ENCODE results near the gene GEN1. TPM values are rescaled to one million over a fixed set of nuclear protein-coding genes. Genes with fewer than 3 reads are reported as not detected.
"Not testable (repeated sequence)": the region's sequence is repeated elsewhere in the genome, so short reads cannot be mapped to it uniquely, and the experiment has no call there.

The GEN1 gene
- total RNA-seq, 1 donor from 2014 or later: 44.4 TPM

GRCh38 chr2:17821080-17821479 is 67.1 kb downstream of the GEN1 start:
- TF ChIP-seq CTCF (IDR thresholded peaks at IDR 0.05; ENCODE audit: partially characterized antibody, unreplicated experiment): no peak
- DNase-seq: no peak
- H3K36me3 Mint-ChIP-seq (ENCODE audit: unreplicated experiment): no peaks in the 10 kb centered on the region

GRCh38 chr2:17821535-17822444 is 67.9 kb downstream of the GEN1 start:
- Mint-ChIP-seq H3K4me3 (ENCODE audit: unreplicated experiment) (no peak overlapping the region), H3K4me1 (ENCODE audit: low read depth, unreplicated experiment) (peaks cover 15% of the 10 kb centered on the region), H3K36me3 (ENCODE audit: unreplicated experiment) (no peaks in the 10 kb centered on the region), H3K27ac (ENCODE audit: unreplicated experiment) (no peak overlapping the region), H3K27me3 (ENCODE audit: unreplicated experiment) (peaks cover 3% of the 10 kb centered on the region), H3K9me3 (ENCODE audit: unreplicated experiment) (peaks cover 2% of the 10 kb centered on the region)
- TF ChIP-seq CTCF (IDR thresholded peaks at IDR 0.05; ENCODE audit: partially characterized antibody, unreplicated experiment): no peak
- DNase-seq: no peak

More at GRCh38 chr2:17821080-17821479, 67.1 kb downstream of the GEN1 start:
- Mint-ChIP-seq H3K9me3 (ENCODE audit: unreplicated experiment) (peaks cover 2% of the 10 kb centered on the region), H3K4me3 (ENCODE audit: unreplicated experiment) (no peak overlapping the region), H3K27ac (ENCODE audit: unreplicated experiment) (no peak overlapping the region), H3K4me1 (ENCODE audit: low read depth, unreplicated experiment) (peaks cover 22% of the 10 kb centered on the region), H3K27me3 (ENCODE audit: unreplicated experiment) (peaks cover 3% of the 10 kb centered on the region)

GRCh38 chr2:17822445-17823117 is 68.6 kb downstream of the GEN1 start:
- Mint-ChIP-seq H3K36me3 (ENCODE audit: unreplicated experiment) (no peaks in the 10 kb centered on the region), H3K27me3 (ENCODE audit: unreplicated experiment) (peaks cover 1% of the 10 kb centered on the region), H3K4me3 (ENCODE audit: unreplicated experiment) (no peak overlapping the region), H3K27ac (ENCODE audit: unreplicated experiment) (no peak overlapping the region), H3K9me3 (ENCODE audit: unreplicated experiment) (no peaks in the 10 kb centered on the region), H3K4me1 (ENCODE audit: low read depth, unreplicated experiment) (peaks cover 9% of the 10 kb centered on the region)
- TF ChIP-seq CTCF (IDR thresholded peaks at IDR 0.05; ENCODE audit: partially characterized antibody, unreplicated experiment): no peak
- DNase-seq: no peak

GRCh38 chr2:17823646-17824045 is 69.7 kb downstream of the GEN1 start:
- not testable (repeated sequence) for H3K4me1 Mint-ChIP-seq (ENCODE audit: low read depth, unreplicated experiment); H3K9me3 Mint-ChIP-seq (ENCODE audit: unreplicated experiment); H3K4me3 Mint-ChIP-seq (ENCODE audit: unreplicated experiment); H3K27me3 Mint-ChIP-seq (ENCODE audit: unreplicated experiment); H3K36me3 Mint-ChIP-seq (ENCODE audit: unreplicated experiment); DNase-seq; H3K27ac Mint-ChIP-seq (ENCODE audit: unreplicated experiment)

GRCh38 chr2:17827316-17827715 is 73.4 kb downstream of the GEN1 start:
- Mint-ChIP-seq H3K9me3 (ENCODE audit: unreplicated experiment) (no peaks in the 10 kb centered on the region), H3K36me3 (ENCODE audit: unreplicated experiment) (no peaks in the 10 kb centered on the region), H3K4me3 (ENCODE audit: unreplicated experiment) (no peak overlapping the region), H3K27me3 (ENCODE audit: unreplicated experiment) (peaks cover 1% of the 10 kb centered on the region), H3K4me1 (ENCODE audit: low read depth, unreplicated experiment) (peaks cover 8% of the 10 kb centered on the region), H3K27ac (ENCODE audit: unreplicated experiment) (no peak overlapping the region)
- DNase-seq: no peak
- no peak for TF ChIP-seq CTCF (IDR thresholded peaks at IDR 0.05; ENCODE audit: partially characterized antibody, unreplicated experiment)

All from glutamatergic neuron (in vitro differentiated cells).